Ishikawa (cell line): Measurements from ENCODE around the gene RMRP.

ENCODE experiments used
- CEBPB ChIP-seq: IDR thresholded peaks from 2 replicates; pipeline ENCODE4 v1.6.1; 2012
- CREB1 ChIP-seq: IDR thresholded peaks from 2 replicates; pipeline ENCODE4 v1.6.1; 2012; ENCODE audit warnings: low read depth
- EGR1 ChIP-seq: IDR thresholded peaks from 2 replicates; pipeline ENCODE4 v1.6.1; 2012
- EP300 ChIP-seq: IDR thresholded peaks from 2 replicates; pipeline ENCODE4 v1.6.1; 2012; ENCODE audit warnings: borderline replicate concordance
- FOXM1 ChIP-seq: IDR thresholded peaks from 2 replicates; pipeline ENCODE4 v1.6.1; 2012; ENCODE audit warnings: low read depth, borderline replicate concordance
- NFIC ChIP-seq: IDR thresholded peaks from 2 replicates; pipeline ENCODE4 v1.6.1; 2012
- RAD21 ChIP-seq: IDR thresholded peaks from 2 replicates; pipeline ENCODE4 v1.6.1; 2012; ENCODE audit warnings: low read depth
- TAF1 ChIP-seq: IDR thresholded peaks from 2 replicates; pipeline ENCODE4 v1.6.1; 2012; ENCODE audit warnings: low read depth, mild to moderate bottlenecking
- TCF12 ChIP-seq: IDR thresholded peaks from 2 replicates; pipeline ENCODE4 v1.6.1; 2012; ENCODE audit warnings: low read depth
- TEAD4 ChIP-seq: IDR thresholded peaks from 2 replicates; pipeline ENCODE4 v1.6.1; 2012
- YY1 ChIP-seq: IDR thresholded peaks from 2 replicates; pipeline ENCODE4 v1.6.1; 2012; ENCODE audit warnings: low read depth
- ZBTB7A ChIP-seq: IDR thresholded peaks from 2 replicates; pipeline ENCODE4 v1.6.1; 2012; ENCODE audit warnings: low read depth
- TF ChIP-seq, protein P1 (sequence below): IDR thresholded peaks from 2 replicates; pipeline ENCODE4 v1.6.1; 2012
- TF ChIP-seq, protein P2 (sequence below): IDR thresholded peaks from 2 replicates; pipeline ENCODE4 v1.6.1; 2012; ENCODE audit warnings: low read depth, mild to moderate bottlenecking
- TF ChIP-seq, protein P3 (sequence below): IDR thresholded peaks from 2 replicates; pipeline ENCODE4 v1.6.1; 2012

Gene RMRP

DNA sequence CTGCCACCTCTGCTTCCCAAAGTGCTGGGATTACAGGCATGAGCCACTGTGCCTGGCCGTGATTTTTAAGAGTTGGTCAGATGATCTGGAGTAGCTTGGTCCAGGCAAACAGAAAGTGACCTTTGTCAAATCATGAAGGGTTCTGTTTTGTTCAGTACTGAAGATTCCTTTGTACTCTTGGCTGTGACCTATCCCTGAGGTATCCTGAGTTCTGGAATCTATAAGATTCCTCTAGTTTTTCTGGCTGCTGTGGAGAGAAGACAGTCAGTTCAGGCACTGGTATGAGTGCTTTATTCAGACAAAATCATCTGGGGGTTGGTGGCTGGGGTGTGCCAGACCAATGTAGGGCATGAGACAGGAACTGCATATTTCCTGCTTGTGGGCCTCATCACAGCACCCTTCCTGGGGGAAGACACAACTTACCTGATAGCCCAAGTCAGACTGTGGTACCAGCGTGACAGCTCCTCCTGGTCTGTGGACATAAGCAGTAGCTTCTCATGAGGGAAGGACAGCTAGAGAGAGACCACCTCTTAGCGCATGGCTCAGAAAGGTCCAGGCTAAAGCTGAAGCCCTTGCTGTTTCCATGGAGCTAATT lies 4.0 kb upstream of the RMRP start:
- TF ChIP-seq RAD21 (no peak), TCF12 (no peak), CEBPB (no peak), EP300 (no peak), YY1 (no peak), FOXM1 (no peak), CREB1 (no peak), ZBTB7A (no peak), EGR1 (no peak), NFIC (no peak), TEAD4 (no peak), TAF1 (no peak)
- TF ChIP-seq, protein P1, sequence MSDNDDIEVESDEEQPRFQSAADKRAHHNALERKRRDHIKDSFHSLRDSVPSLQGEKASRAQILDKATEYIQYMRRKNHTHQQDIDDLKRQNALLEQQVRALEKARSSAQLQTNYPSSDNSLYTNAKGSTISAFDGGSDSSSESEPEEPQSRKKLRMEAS = no peak
- TF ChIP-seq, protein P2, sequence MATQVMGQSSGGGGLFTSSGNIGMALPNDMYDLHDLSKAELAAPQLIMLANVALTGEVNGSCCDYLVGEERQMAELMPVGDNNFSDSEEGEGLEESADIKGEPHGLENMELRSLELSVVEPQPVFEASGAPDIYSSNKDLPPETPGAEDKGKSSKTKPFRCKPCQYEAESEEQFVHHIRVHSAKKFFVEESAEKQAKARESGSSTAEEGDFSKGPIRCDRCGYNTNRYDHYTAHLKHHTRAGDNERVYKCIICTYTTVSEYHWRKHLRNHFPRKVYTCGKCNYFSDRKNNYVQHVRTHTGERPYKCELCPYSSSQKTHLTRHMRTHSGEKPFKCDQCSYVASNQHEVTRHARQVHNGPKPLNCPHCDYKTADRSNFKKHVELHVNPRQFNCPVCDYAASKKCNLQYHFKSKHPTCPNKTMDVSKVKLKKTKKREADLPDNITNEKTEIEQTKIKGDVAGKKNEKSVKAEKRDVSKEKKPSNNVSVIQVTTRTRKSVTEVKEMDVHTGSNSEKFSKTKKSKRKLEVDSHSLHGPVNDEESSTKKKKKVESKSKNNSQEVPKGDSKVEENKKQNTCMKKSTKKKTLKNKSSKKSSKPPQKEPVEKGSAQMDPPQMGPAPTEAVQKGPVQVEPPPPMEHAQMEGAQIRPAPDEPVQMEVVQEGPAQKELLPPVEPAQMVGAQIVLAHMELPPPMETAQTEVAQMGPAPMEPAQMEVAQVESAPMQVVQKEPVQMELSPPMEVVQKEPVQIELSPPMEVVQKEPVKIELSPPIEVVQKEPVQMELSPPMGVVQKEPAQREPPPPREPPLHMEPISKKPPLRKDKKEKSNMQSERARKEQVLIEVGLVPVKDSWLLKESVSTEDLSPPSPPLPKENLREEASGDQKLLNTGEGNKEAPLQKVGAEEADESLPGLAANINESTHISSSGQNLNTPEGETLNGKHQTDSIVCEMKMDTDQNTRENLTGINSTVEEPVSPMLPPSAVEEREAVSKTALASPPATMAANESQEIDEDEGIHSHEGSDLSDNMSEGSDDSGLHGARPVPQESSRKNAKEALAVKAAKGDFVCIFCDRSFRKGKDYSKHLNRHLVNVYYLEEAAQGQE = no peak
- TF ChIP-seq, protein P3, sequence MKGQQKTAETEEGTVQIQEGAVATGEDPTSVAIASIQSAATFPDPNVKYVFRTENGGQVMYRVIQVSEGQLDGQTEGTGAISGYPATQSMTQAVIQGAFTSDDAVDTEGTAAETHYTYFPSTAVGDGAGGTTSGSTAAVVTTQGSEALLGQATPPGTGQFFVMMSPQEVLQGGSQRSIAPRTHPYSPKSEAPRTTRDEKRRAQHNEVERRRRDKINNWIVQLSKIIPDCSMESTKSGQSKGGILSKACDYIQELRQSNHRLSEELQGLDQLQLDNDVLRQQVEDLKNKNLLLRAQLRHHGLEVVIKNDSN = no peak

DNA sequence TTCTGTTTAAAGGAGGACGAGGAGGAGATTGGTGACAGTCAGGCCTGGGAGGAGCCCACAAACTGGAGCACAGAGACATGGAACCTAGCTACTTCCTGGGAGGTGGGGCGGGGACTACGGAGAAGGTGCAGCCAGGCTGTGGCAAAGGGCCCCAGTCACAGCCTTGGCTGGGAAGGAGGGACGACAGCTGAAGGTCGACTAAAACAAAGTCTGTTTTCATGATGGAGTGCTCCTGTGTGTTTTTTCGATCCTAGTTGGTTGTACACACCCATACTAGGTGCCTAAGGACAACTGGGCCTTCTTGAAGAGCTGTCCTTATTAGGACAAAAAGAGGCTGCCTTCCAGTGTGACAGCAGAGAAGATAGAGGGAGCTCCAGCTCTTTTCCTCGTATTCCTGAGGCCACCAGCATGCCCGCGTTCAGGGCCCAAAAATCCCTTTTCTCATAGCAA lies 3.2 kb upstream of the RMRP start:
- TF ChIP-seq RAD21 = peak; percentile 44
- TF ChIP-seq, protein P3 = no peak

DNA sequence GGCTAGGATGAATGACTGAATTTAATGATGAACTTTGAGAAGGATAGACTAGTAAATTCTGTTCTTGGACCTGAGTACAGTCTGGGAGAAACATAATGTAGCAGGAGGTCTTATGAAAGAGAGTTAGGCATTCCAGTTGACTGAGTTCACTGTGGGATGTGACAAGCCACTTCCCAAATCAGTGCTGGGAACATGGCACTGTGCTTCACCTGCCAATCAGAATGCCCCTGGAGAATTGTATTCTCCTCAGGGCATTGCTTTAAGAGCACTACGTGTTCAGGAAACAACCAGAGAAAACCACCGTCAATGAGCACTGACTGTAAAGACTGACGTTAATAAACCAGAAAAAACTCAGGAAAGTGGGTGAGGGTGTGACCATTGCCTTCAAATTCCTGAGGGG lies 1.5 kb upstream of the RMRP start:
- TF ChIP-seq TCF12 (no peak), YY1 (no peak), CREB1 (no peak), EP300 (no peak), TEAD4 (no peak), ZBTB7A (no peak), FOXM1 (no peak), TAF1 (no peak), RAD21 (no peak), NFIC (no peak), EGR1 (no peak), CEBPB (no peak)
- TF ChIP-seq, protein P1 = no peak
- TF ChIP-seq, protein P3 = no peak
- TF ChIP-seq, protein P2 = no peak

DNA sequence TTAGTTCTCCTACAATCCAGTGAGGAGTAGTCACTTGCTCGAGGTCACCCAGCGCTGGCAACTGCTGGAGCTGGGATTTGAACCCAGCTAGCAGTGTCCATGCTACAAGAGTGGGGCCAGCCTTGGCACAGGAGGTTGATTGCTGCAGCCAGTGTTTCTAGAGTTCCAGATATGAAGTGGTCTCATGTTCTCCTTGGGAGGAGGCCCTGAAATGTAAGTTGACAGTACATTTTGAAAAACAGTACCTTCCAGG lies 1.1 kb upstream of the RMRP start:
- TF ChIP-seq, protein P2 = no peak
- TF ChIP-seq CREB1 (no peak), EP300 (no peak), ZBTB7A (no peak), TCF12 (no peak), NFIC (no peak), TEAD4 (no peak), FOXM1 (no peak), EGR1 (no peak), YY1 (no peak), TAF1 (no peak)
- TF ChIP-seq, protein P1 = no peak
